Astrocyte (in vitro differentiated cells and primary cell): ENCODE measurements around the gene RGS8. TPM values are rescaled to one million over a fixed set of nuclear protein-coding genes. Genes with fewer than 3 reads are reported as not detected.

Experiments
- DNase-seq: peaks from one replicate; pipeline ENCODE4 v3.0.0-alpha.2; 2010; ENCODE audit warnings: low read depth
- FAIRE-seq: peaks from 2 replicates; lab custom pipeline; 2011; peaks lifted over from hg19 to GRCh38; lab: Jason Lieb, UNC
- H2AFZ ChIP-seq: 2 replicates; pipeline ENCODE4 v1.6.0; 2012; ENCODE audit warnings: low read depth, low read length, inconsistent platforms
- H3K27ac ChIP-seq: 2 replicates; pipeline ENCODE4 v1.5.1; 2011; ENCODE audit warnings: low read depth, low read length, inconsistent platforms
- H3K27me3 ChIP-seq: 2 replicates; pipeline ENCODE4 v1.6.0; 2011; ENCODE audit warnings: low read length, inconsistent platforms; ENCODE audit not compliant: insufficient read depth
- H3K36me3 ChIP-seq: 2 replicates; pipeline ENCODE4 v1.5.1; 2011; ENCODE audit warnings: low read length, inconsistent platforms; ENCODE audit not compliant: insufficient read depth
- H3K4me1 ChIP-seq: 2 replicates; pipeline ENCODE4 v1.5.1; 2011; ENCODE audit warnings: low read length, inconsistent platforms; ENCODE audit not compliant: insufficient read depth
- H3K4me2 ChIP-seq: 2 replicates; pipeline ENCODE4 v1.6.0; 2012; ENCODE audit warnings: low read length, inconsistent platforms
- H3K4me3 ChIP-seq: 2 replicates; pipeline ENCODE4 v1.5.1; 2011; ENCODE audit warnings: low read depth, mild to moderate bottlenecking, low read length, inconsistent platforms; ENCODE audit not compliant: insufficient read depth
- H3K79me2 ChIP-seq: 2 replicates; pipeline ENCODE4 v1.6.0; 2012; ENCODE audit warnings: mild to moderate bottlenecking, low read length, inconsistent platforms; ENCODE audit not compliant: insufficient read depth
- H3K9ac ChIP-seq: 2 replicates; pipeline ENCODE4 v1.6.0; 2012; ENCODE audit warnings: mild to moderate bottlenecking, low read length, inconsistent platforms
- H3K9me3 ChIP-seq: 2 replicates; pipeline ENCODE4 v1.5.1; 2012; ENCODE audit warnings: low read depth, mild to moderate bottlenecking, low read length, inconsistent platforms; ENCODE audit not compliant: insufficient read depth
- H4K20me1 ChIP-seq: 2 replicates; pipeline ENCODE4 v1.6.0; 2012; ENCODE audit warnings: low read length, inconsistent platforms; ENCODE audit not compliant: insufficient read depth
- H3K27ac Mint-ChIP-seq: one replicate; pipeline ENCODE4 v1.8.0; 2021; ENCODE audit warnings: mild to moderate bottlenecking, mixed read lengths; ENCODE audit not compliant: unreplicated experiment
- H3K27me3 Mint-ChIP-seq: one replicate; pipeline ENCODE4 v1.8.0; 2021; ENCODE audit warnings: low read depth, mixed read lengths; ENCODE audit not compliant: unreplicated experiment
- H3K36me3 Mint-ChIP-seq: one replicate; pipeline ENCODE4 v1.8.0; 2021; ENCODE audit warnings: low read depth, mixed read lengths; ENCODE audit not compliant: unreplicated experiment
- H3K4me1 Mint-ChIP-seq: one replicate; pipeline ENCODE4 v1.8.0; 2021; ENCODE audit warnings: low read depth, mixed read lengths; ENCODE audit not compliant: unreplicated experiment
- H3K4me3 Mint-ChIP-seq: one replicate; pipeline ENCODE4 v1.8.0; 2021; ENCODE audit warnings: mild to moderate bottlenecking, moderate library complexity, mixed read lengths; ENCODE audit not compliant: unreplicated experiment
- H3K9me3 Mint-ChIP-seq: one replicate; pipeline ENCODE4 v1.8.0; 2021; ENCODE audit warnings: mild to moderate bottlenecking, mixed read lengths; ENCODE audit not compliant: unreplicated experiment
- EZH2 ChIP-seq: IDR thresholded peaks from 2 replicates; pipeline ENCODE4 v1.6.1; 2012; ENCODE audit warnings: mild to moderate bottlenecking, low read length, inconsistent platforms; ENCODE audit not compliant: insufficient read depth
- total RNA-seq: library from RNA; stranded (reverse); gene quantifications from 2 replicates; pipeline ENCODE4 v1.2.1, GENCODE V29; 2021
- TF ChIP-seq, protein P1 (sequence below): IDR thresholded peaks from 2 replicates; pipeline ENCODE4 v1.5.1; 2011; ENCODE audit warnings: low read depth, mild to moderate bottlenecking, inconsistent platforms, low read length, moderate library complexity; ENCODE audit not compliant: insufficient read depth

RGS8 gene
- total RNA-seq, 1 donor from 2014 or later = 0.09 TPM

DNA sequence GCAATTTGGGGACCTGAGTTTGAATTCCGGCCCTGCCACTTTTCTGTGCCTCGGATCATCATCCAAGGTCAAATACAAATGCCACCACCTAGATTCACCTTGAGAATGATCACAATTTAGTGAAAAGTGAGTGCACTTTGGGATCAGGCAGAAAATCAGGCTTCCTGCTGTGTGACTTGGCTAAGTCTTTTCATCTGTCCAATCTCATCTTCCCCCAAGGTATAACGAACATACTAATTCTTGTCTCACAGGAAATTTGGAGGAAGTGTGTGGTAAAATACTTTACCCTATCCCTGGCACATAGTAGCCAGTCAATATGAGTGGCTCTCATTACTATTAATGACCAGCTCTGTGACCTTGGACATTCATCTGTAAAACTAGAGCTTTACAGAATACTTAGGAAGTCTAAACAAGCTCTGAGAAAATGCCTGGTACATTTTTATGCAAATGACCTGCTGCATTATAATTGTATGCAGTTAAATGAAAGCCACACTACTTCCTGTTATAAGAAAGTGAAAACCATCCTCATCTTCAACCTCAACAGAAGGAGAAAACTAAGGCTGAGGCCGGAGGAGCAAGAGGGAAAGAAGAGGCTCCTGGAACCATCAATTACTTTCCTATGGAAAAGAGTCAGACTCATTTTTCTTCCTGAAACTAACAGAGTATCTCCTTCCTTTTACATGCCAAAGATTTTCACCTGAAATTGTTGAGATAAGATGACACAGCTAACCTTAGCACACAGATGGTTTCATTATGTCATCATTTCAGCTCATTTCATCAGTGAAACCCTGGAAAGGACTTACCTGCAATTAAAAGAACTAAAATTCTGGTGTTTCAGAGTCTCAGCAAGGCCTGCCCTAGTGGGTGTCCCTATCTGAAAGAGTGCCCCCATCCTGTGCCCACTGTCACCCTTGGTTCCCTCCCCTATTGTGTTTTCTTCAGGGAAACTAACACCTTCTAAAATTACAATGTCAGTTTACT is 32.6 kb upstream of the RGS8 start:
- no peak overlapping the region for H3K4me3 Mint-ChIP-seq
- no peaks in the 10 kb centered on the region for H3K79me2 ChIP-seq
- TF ChIP-seq EZH2 = no peak
- TF ChIP-seq, protein P1, sequence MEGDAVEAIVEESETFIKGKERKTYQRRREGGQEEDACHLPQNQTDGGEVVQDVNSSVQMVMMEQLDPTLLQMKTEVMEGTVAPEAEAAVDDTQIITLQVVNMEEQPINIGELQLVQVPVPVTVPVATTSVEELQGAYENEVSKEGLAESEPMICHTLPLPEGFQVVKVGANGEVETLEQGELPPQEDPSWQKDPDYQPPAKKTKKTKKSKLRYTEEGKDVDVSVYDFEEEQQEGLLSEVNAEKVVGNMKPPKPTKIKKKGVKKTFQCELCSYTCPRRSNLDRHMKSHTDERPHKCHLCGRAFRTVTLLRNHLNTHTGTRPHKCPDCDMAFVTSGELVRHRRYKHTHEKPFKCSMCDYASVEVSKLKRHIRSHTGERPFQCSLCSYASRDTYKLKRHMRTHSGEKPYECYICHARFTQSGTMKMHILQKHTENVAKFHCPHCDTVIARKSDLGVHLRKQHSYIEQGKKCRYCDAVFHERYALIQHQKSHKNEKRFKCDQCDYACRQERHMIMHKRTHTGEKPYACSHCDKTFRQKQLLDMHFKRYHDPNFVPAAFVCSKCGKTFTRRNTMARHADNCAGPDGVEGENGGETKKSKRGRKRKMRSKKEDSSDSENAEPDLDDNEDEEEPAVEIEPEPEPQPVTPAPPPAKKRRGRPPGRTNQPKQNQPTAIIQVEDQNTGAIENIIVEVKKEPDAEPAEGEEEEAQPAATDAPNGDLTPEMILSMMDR = no peak
- no peak overlapping the region for H2AFZ ChIP-seq
- H3K27ac ChIP-seq = no peak overlapping the region
- H3K4me1 ChIP-seq = no peaks in the 10 kb centered on the region
- H3K9me3 ChIP-seq = no peaks in the 10 kb centered on the region
- H3K4me2 ChIP-seq = no peak overlapping the region
- H3K27ac Mint-ChIP-seq = no peak overlapping the region
- H3K4me1 Mint-ChIP-seq = no peaks in the 10 kb centered on the region
- H3K27me3 Mint-ChIP-seq = no peaks in the 10 kb centered on the region
- no peaks in the 10 kb centered on the region for H3K36me3 Mint-ChIP-seq
- no peaks in the 10 kb centered on the region for H3K9me3 Mint-ChIP-seq
- no peaks in the 10 kb centered on the region for H4K20me1 ChIP-seq
- no peaks in the 10 kb centered on the region for H3K27me3 ChIP-seq
- no peaks in the 10 kb centered on the region for H3K36me3 ChIP-seq
- no peak overlapping the region for H3K9ac ChIP-seq
- no peak overlapping the region for H3K4me3 ChIP-seq
- no peak for DNase-seq
- no peak for FAIRE-seq

DNA sequence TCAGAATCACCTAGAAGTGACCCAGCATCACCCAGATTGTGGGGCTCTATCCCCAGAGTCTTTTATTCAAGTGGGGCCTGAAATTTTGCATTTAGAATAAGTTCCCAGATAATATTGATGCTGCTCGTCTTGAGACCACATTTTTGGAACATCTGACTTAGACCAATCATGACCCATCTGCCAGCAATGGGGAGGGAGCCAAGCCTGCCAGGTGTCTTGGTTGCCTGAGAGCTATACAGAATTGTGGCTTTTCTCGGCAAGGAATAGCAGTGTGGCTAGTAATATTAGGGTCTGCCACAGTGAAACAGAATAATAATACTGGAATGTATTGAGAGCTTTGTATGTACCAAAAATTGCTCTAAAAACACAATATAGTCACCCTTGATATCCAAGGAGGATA is 31.1 kb upstream of the RGS8 start:
- Histone ChIP-seq H3K27me3 (no peaks in the 10 kb centered on the region), H3K4me3 (no peak overlapping the region), H3K79me2 (no peaks in the 10 kb centered on the region), H2AFZ (no peak overlapping the region), H3K4me1 (no peaks in the 10 kb centered on the region), H3K27ac (no peak overlapping the region), H4K20me1 (no peaks in the 10 kb centered on the region), H3K9me3 (no peaks in the 10 kb centered on the region), H3K4me2 (no peak overlapping the region), H3K36me3 (no peaks in the 10 kb centered on the region), H3K9ac (no peak overlapping the region)
- Mint-ChIP-seq H3K36me3 (no peaks in the 10 kb centered on the region), H3K27me3 (no peaks in the 10 kb centered on the region), H3K4me3 (no peak overlapping the region), H3K4me1 (no peaks in the 10 kb centered on the region), H3K9me3 (no peaks in the 10 kb centered on the region), H3K27ac (no peak overlapping the region)
- FAIRE-seq (no peak), DNase-seq (no peak)
- TF ChIP-seq EZH2 = no peak
- TF ChIP-seq, protein P1 = no peak

DNA sequence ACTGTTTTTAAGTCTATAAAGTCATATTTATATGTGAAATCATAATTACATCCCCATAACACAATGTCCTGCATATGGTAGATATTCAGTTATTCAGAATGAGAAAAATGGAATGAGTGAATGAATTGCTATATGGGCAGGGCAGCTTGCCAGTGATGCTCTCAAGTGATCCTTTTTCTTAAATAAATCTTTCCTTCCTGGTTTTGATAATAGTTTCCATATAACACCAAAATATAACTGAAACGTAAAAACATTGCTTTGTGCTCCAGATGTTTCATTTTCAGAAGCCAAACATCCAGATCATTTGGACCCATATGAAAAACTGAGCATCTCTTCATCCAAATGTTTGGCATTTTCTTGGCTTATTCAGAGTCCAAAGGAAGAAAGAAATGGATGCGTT is 30.2 kb upstream of the RGS8 start:
- Histone ChIP-seq H3K4me3 (no peak overlapping the region), H3K9ac (no peak overlapping the region), H4K20me1 (no peaks in the 10 kb centered on the region), H3K9me3 (no peaks in the 10 kb centered on the region), H2AFZ (no peak overlapping the region), H3K27ac (no peak overlapping the region), H3K27me3 (no peaks in the 10 kb centered on the region), H3K79me2 (no peaks in the 10 kb centered on the region), H3K36me3 (no peaks in the 10 kb centered on the region), H3K4me1 (no peaks in the 10 kb centered on the region), H3K4me2 (no peak overlapping the region)
- DNase-seq (no peak), FAIRE-seq (no peak)
- no peaks in the 10 kb centered on the region for H3K9me3 Mint-ChIP-seq
- TF ChIP-seq, protein P1 = no peak
- no peak for TF ChIP-seq EZH2
- H3K36me3 Mint-ChIP-seq = no peaks in the 10 kb centered on the region
- no peak overlapping the region for H3K27ac Mint-ChIP-seq
- H3K27me3 Mint-ChIP-seq = no peaks in the 10 kb centered on the region
- H3K4me1 Mint-ChIP-seq = no peaks in the 10 kb centered on the region
- H3K4me3 Mint-ChIP-seq = no peak overlapping the region
